H1 (cell line): ENCODE data around the gene PHTF1. TPM values are rescaled to one million over a fixed set of nuclear protein-coding genes. Genes with fewer than 3 reads are reported as not detected.

Experiments used
- BACH1 ChIP-seq: IDR thresholded peaks from 2 replicates; pipeline ENCODE4 v1.6.1; 2012; ENCODE audit warnings: low read length, improper control_type of control experiment
- GABPA ChIP-seq: IDR thresholded peaks from 2 replicates; pipeline ENCODE4 v1.6.1; 2011; ENCODE audit warnings: mild to moderate bottlenecking, low read length, moderate library complexity, borderline replicate concordance; ENCODE audit not compliant: insufficient read depth
- GTF2F1 ChIP-seq: IDR thresholded peaks from 2 replicates; pipeline ENCODE4 v1.6.1; 2012; ENCODE audit warnings: low read depth, low read length, improper control_type of control experiment, borderline replicate concordance
- HDAC2 ChIP-seq, 2 experiments: fragments of 300-600 bp in 1 of 2; sonication (generic) in 1 of 2; IDR thresholded peaks; 2 replicates each; pipeline ENCODE4 v1.6.1; 2011 to 2012; ENCODE audit warnings: low read depth in 2 of 2, low read length in 2 of 2, mild to moderate bottlenecking in 2 of 2, moderate library complexity in 2 of 2, borderline replicate concordance in 1 of 2, inconsistent platforms in 1 of 2
- MAFK ChIP-seq: IDR thresholded peaks from 2 replicates; pipeline ENCODE4 v1.6.1; 2012; ENCODE audit warnings: low read depth, mild to moderate bottlenecking, improper control_type of control experiment, low read length
- PHF8 ChIP-seq: fragments of 200-600 bp; sonication (generic); conservative IDR thresholded peaks from 2 replicates; pipeline ENCODE4 v1.7.1; 2012; ENCODE audit warnings: low read depth, mild to moderate bottlenecking, inconsistent platforms, low read length, moderate library complexity
- SP2 ChIP-seq: IDR thresholded peaks from 2 replicates; pipeline ENCODE4 v1.6.1; 2012; ENCODE audit warnings: mild to moderate bottlenecking, low read length, inconsistent platforms
- TAF1 ChIP-seq: IDR thresholded peaks from 2 replicates; pipeline ENCODE4 v1.6.1; 2011; ENCODE audit warnings: mild to moderate bottlenecking, low read depth, low read length
- TAF7 ChIP-seq: optimal IDR thresholded peaks from 2 replicates; pipeline ENCODE3; 2011; ENCODE audit warnings: low read depth, mild to moderate bottlenecking, inconsistent platforms, low read length, moderate library complexity, borderline replicate concordance
- polyA plus RNA-seq, 7 experiments: library from polyadenylated mRNA; depleted of rRNA in 3 of 7; stranded (reverse) in 5 of 7; unstranded in 2 of 7; fragments of >200 nt in 5 of 7; fragments of 200-250 nt in 2 of 7; gene quantifications; 1 replicate in 5 of 7; 2 replicates in 1 of 7; 4 replicates in 1 of 7; pipeline versions ENCODE4 v1.2.1 to v1.2.3, GENCODE V29; 2011 to 2013; ENCODE audit warnings: missing spikeins in 2 of 7, mixed read lengths in 2 of 7
- total RNA-seq: library from RNA; stranded (reverse); fragmentation: NEBNext Ultra II Directional; extraction: Animal tissue kit (Norgen Biotek cat#: 25700); gene quantifications from 2 replicates; pipeline ENCODE4 v1.2.1, GENCODE V29; 2021
- TF ChIP-seq, protein P1 (sequence below): fragments of 300-600 bp; sonication (generic); IDR thresholded peaks from 2 replicates; pipeline ENCODE4 v1.7.1; 2012; ENCODE audit warnings: low read length, moderate library complexity, mild to moderate bottlenecking, inconsistent platforms; ENCODE audit not compliant: insufficient replicate concordance

Gene PHTF1
- total and polyA plus RNA-seq, 2 of the 8 experiments (the other 6 are each of a cell fraction or from before 2014, with no cell fraction given) = 9.1 to 26.9 TPM

DNA sequence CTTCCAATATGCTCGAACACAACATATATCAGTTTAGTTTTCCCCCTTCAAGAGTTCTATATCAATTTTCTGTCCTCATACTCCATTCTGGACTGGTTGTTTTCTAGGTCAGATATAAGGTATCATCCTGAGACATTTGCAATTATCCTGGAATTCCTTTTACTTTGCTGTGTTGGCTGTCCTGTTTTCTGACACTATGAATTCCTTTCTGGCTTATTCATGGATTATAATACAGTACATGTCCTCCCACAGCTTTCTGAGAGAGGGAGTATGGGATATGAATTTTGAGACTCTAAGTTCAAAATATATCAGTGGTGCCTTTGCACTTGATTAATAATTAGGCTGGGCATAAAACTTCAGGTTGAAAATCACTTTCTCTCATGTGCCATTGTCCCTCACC is 11.9 kb downstream of the PHTF1 start (continued):
- TF ChIP-seq, protein P1, sequence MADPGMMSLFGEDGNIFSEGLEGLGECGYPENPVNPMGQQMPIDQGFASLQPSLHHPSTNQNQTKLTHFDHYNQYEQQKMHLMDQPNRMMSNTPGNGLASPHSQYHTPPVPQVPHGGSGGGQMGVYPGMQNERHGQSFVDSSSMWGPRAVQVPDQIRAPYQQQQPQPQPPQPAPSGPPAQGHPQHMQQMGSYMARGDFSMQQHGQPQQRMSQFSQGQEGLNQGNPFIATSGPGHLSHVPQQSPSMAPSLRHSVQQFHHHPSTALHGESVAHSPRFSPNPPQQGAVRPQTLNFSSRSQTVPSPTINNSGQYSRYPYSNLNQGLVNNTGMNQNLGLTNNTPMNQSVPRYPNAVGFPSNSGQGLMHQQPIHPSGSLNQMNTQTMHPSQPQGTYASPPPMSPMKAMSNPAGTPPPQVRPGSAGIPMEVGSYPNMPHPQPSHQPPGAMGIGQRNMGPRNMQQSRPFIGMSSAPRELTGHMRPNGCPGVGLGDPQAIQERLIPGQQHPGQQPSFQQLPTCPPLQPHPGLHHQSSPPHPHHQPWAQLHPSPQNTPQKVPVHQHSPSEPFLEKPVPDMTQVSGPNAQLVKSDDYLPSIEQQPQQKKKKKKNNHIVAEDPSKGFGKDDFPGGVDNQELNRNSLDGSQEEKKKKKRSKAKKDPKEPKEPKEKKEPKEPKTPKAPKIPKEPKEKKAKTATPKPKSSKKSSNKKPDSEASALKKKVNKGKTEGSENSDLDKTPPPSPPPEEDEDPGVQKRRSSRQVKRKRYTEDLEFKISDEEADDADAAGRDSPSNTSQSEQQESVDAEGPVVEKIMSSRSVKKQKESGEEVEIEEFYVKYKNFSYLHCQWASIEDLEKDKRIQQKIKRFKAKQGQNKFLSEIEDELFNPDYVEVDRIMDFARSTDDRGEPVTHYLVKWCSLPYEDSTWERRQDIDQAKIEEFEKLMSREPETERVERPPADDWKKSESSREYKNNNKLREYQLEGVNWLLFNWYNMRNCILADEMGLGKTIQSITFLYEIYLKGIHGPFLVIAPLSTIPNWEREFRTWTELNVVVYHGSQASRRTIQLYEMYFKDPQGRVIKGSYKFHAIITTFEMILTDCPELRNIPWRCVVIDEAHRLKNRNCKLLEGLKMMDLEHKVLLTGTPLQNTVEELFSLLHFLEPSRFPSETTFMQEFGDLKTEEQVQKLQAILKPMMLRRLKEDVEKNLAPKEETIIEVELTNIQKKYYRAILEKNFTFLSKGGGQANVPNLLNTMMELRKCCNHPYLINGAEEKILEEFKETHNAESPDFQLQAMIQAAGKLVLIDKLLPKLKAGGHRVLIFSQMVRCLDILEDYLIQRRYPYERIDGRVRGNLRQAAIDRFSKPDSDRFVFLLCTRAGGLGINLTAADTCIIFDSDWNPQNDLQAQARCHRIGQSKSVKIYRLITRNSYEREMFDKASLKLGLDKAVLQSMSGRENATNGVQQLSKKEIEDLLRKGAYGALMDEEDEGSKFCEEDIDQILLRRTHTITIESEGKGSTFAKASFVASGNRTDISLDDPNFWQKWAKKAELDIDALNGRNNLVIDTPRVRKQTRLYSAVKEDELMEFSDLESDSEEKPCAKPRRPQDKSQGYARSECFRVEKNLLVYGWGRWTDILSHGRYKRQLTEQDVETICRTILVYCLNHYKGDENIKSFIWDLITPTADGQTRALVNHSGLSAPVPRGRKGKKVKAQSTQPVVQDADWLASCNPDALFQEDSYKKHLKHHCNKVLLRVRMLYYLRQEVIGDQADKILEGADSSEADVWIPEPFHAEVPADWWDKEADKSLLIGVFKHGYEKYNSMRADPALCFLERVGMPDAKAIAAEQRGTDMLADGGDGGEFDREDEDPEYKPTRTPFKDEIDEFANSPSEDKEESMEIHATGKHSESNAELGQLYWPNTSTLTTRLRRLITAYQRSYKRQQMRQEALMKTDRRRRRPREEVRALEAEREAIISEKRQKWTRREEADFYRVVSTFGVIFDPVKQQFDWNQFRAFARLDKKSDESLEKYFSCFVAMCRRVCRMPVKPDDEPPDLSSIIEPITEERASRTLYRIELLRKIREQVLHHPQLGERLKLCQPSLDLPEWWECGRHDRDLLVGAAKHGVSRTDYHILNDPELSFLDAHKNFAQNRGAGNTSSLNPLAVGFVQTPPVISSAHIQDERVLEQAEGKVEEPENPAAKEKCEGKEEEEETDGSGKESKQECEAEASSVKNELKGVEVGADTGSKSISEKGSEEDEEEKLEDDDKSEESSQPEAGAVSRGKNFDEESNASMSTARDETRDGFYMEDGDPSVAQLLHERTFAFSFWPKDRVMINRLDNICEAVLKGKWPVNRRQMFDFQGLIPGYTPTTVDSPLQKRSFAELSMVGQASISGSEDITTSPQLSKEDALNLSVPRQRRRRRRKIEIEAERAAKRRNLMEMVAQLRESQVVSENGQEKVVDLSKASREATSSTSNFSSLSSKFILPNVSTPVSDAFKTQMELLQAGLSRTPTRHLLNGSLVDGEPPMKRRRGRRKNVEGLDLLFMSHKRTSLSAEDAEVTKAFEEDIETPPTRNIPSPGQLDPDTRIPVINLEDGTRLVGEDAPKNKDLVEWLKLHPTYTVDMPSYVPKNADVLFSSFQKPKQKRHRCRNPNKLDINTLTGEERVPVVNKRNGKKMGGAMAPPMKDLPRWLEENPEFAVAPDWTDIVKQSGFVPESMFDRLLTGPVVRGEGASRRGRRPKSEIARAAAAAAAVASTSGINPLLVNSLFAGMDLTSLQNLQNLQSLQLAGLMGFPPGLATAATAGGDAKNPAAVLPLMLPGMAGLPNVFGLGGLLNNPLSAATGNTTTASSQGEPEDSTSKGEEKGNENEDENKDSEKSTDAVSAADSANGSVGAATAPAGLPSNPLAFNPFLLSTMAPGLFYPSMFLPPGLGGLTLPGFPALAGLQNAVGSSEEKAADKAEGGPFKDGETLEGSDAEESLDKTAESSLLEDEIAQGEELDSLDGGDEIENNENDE = no peak
- TF ChIP-seq PHF8 = no peak
- no peak for TF ChIP-seq BACH1
- TF ChIP-seq SP2 = no peak
- TF ChIP-seq HDAC2 (IDR thresholded peaks at IDR 0.05; ENCODE audit: borderline replicate concordance in 1 of 2, low read depth in 2 of 2, low read length in 2 of 2) = no peak
- TF ChIP-seq GABPA = no peak
- no peak for TF ChIP-seq TAF1
- TF ChIP-seq GTF2F1 = no peak
- no peak for TF ChIP-seq TAF7
- no peak for TF ChIP-seq MAFK
- TF ChIP-seq, all 59 proteins: peak for 0
